ENCODE measurements around the gene NDE1.
"Not testable (repeated sequence)": the region's sequence is repeated elsewhere in the genome, so short reads cannot be mapped to it uniquely, and the experiment has no call there.

The NDE1 gene

DNA sequence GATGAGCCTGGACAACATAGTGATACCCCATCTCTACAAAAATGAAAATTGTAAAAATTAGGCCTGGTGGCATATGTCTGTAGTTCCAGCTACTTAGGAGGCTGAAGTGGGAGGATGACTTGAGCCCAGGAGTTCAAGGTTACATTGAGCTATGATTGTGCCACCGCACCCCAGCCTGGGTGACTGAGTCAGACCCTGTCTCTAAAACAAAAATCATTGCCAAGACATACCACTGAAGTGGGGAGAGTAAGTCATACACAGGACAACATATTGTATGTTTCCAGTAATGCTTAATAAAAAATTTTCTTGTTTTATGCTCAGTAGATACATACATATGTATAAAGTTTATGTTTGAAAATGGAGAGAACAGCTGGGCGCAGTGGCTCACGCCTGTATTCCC lies 39.2 kb downstream of the NDE1 start:
- intact Hi-C loops (cut with DNase I): no loop called here
- no peak for DNase-seq

DNA sequence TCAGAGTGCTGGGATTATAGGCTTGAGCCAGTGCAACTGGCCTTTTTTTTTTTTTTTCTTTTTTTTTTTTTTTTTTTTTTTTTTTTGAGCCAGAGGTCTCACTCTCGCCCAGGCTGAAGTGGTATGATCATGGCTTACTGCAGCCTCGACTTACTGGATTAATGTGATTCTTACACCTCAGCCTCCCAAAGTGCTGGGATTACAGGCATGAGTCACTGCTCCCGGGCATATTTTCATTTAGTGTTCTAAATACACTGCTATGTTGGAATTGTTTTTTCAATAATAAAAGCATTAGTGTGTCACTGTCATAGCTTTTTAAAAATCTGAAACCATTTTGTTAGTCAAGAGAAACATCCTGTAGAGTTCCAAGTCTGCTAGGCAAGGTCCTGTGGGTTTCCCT lies 40.3 kb downstream of the NDE1 start:
- intact Hi-C loops (cut with DNase I): no loop called here
- no peak for DNase-seq

GRCh38 chr16:15691046-15691445 lies 41.0 kb downstream of the NDE1 start:
- intact Hi-C loops (cut with DNase I): no loop called here
- no peak for DNase-seq

- DNase-seq; intact Hi-C loops (cut with DNase I): not testable (repeated sequence)
Observed at GRCh38 chr16:15692508-15692907, 42.5 kb downstream of the NDE1 start.

- no peak for DNase-seq
- intact Hi-C loops (cut with DNase I): no loop called here
Observed at GRCh38 chr16:15694499-15694898, 44.5 kb downstream of the NDE1 start.

- peak in 1 of 10 donors; percentile 9 for DNase-seq
- intact Hi-C loops (cut with DNase I): loop anchor here (10.0 kb wide), 3 partner anchors 95 to 275 kb away; no protein-coding TSS in a partner anchor
Observed at GRCh38 chr16:15699819-15700218, 49.8 kb downstream of the NDE1 start.

DNA sequence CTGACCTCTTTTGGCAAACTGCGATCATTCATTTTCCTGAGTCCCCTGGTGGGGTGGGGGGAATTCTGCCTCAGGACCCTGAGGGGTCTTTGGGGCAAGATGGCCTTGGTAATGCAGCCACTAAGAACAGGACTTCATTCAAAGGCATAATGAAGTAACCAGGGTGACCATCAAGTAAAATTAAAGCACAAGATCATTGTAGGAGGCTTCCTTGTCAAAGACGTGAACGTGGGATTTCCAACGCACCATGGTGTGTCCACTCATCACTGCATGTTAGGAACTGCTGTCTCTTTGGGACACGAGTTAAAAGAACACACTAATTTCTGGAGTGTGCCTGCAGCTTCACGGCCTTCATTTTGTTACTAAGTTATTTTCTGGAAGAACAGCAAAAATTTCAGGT lies 51.3 kb downstream of the NDE1 start:
- DNase-seq: no peak
- intact Hi-C loops (cut with DNase I): loop anchor here (10.0 kb wide), 3 partner anchors 97 to 277 kb away; no protein-coding TSS in a partner anchor

- no peak for DNase-seq
- intact Hi-C loops (cut with DNase I): loop anchor here (10.0 kb wide), 3 partner anchors 97 to 277 kb away; no protein-coding TSS in a partner anchor
Observed at GRCh38 chr16:15701975-15702970, 52.2 kb downstream of the NDE1 start.

- intact Hi-C loops (cut with DNase I): loop anchor here (10.0 kb wide), 3 partner anchors 98 to 278 kb away; no protein-coding TSS in a partner anchor
- DNase-seq: no peak
Observed at GRCh38 chr16:15703029-15703736, 53.1 kb downstream of the NDE1 start.

- peak; percentile 43 to 96 (median 86) for DNase-seq
- intact Hi-C loops (cut with DNase I): loop anchor here (1.0 to 10.0 kb wide), 4 partner anchors 61 to 280 kb away; partner anchors contain the start of gene MARF1
Observed at GRCh38 chr16:15704545-15704987, 54.5 kb downstream of the NDE1 start.

DNA sequence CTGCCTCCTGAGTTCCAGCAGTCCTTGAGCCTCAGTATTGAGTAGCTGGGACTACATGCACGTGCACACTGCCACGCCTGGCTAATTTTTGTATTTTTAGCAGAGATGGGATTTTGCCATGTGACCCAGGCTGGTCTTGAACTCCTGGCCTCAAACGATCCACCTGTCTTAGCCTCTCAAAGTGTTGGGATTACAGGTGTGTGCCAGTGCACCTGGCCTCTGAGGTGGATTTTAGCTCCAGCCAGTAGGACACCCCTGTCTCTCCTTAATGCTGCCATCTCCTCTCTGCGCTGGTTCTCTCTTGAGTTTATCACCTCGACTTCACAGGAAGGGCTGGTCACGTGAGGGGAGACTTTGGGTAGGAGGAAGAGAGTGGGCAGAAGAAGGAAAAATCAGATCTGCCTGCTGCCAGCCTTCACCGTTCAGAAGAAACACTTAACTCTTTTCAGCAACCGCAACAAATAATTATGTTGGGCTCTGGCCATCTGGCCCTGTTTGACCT lies 55.1 kb downstream of the NDE1 start:
- intact Hi-C loops (cut with DNase I): loop anchor here (10.0 kb wide), 3 partner anchors 100 to 280 kb away; no protein-coding TSS in a partner anchor

GRCh38 chr16:15707332-15707731 lies 57.3 kb downstream of the NDE1 start:
- intact Hi-C loops (cut with DNase I): loop anchor here (10.0 kb wide), 3 partner anchors 103 to 283 kb away; no protein-coding TSS in a partner anchor
- DNase-seq: no peak

More for the DNA sequence above, 55.1 kb downstream of the NDE1 start:
- DNase-seq: no peak

DNA sequence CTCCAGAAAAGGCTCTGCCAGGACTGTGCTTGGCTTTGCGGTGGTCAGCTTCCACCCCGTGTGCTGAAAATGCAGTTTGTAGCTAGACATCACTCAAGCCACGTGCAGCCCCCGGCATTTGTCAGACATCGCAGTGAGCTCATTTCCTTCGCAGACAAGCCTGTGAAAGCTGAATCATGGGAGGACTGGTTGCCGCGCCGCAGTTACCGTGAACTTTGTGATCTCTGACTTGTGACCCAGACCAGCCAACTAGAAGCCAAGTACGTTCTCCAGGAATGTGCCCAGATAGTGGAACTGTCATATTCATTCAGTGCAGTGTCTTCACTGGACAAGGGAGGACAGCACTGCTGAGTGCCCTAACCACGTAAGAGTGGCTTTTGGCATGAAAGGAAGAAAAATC lies 58.1 kb downstream of the NDE1 start:
- no peak for DNase-seq
- intact Hi-C loops (cut with DNase I): loop anchor here (10.0 kb wide), 3 partner anchors 103 to 283 kb away; no protein-coding TSS in a partner anchor

- DNase-seq: no peak
- intact Hi-C loops (cut with DNase I): loop anchor here (10.0 kb wide), 3 partner anchors 104 to 284 kb away; no protein-coding TSS in a partner anchor
Observed at GRCh38 chr16:15708997-15709396, 59.0 kb downstream of the NDE1 start.

DNA sequence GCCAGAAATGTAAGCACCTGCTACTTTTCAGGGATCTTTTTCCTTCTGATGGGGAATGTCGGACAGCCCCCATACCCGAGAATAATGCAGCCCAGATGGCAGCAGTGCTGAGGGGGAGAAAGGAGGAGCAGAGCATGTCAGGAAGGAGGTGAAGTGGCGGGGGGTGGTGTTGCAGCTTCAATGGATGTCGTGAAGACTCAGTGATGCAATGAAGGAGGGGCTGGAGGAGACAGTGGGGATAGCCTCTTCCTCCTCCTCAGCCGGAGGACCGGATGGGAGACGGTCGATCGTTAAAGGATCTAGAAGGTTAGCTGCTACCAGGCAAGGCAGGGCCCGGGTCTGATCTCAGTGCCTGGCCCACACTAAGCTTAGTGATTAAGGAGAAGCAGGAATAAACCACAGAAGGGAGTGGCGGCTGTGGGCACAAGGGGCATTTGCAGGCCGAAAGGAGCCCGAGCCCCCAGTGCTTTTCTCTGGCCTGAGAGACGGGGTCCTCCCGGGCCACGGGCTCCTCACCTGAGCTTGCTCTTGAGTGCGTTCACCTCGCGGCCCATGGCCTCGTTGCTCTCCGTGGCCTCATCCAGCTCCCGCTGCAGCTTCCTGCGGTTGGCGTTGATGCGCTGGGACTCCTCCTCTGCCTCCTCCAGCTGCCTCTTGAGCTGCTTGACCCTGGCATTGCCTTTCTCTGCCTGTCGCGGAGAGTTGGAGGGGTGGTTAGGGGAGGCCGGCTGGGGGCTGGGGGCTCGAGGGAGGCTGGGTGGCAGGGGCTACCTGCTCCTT lies 64.5 kb downstream of the NDE1 start:
- DNase-seq: no peak
- intact Hi-C loops (cut with DNase I): no loop called here

DNA sequence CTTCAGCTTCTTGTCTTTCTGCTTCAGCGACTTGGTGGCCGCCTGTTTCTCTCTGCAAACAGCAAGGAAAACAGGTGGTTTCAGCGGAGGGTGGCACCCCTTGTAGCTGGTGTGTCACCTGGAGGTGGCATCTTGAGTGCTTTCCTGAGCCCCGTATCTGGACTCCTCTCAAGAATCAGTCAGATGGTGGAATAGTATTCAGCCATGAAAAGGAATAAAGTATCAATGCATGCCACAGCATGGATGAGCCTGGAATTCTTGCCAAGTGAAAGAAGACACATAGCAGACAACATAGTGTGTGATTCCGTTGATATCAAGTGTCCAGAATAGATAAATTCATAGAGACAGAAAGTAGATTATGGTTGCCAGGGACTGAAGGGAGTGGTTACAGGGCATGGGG lies 65.2 kb downstream of the NDE1 start:
- no peak for DNase-seq
- intact Hi-C loops (cut with DNase I): no loop called here

GRCh38 chr16:15716694-15717447 lies 66.8 kb downstream of the NDE1 start:
- DNase-seq: no peak
- intact Hi-C loops (cut with DNase I): no loop called here

DNA sequence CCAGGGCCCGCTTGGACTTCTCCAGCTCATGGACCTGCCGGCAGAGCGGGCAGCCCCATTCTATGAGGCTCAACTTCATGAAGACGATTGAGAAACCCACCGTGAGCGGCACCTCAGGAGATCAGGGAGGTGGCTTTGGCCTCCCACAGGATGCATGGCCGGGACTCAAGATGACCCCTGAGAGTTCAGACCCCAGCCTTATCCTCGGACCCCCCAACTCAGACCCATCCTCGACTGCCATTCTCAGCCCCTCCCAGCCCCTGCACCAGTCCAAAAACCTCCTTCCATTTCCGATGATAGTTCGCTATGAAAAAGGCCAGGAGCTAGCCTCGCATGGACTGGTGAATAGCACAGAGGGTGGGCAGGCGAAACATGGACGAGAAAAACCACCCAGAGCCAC lies 71.0 kb downstream of the NDE1 start:
- no peak for DNase-seq
- intact Hi-C loops (cut with DNase I): no loop called here

GRCh38 chr16:15723808-15724207 lies 73.8 kb downstream of the NDE1 start:
- intact Hi-C loops (cut with DNase I): no loop called here
- DNase-seq: no peak
